Neural crest cell (in vitro differentiated cells): Measurements from ENCODE around the gene TRAF1. TPM values are rescaled to one million over a fixed set of nuclear protein-coding genes. Genes with fewer than 3 reads are reported as not detected.

Source experiments
- DNase-seq: peaks from one replicate; pipeline ENCODE4 v3.0.0; 2021; ENCODE audit warnings: low read depth, mixed read lengths, low spot score
- H3K27ac Mint-ChIP-seq: one replicate; pipeline ENCODE4 v1.8.0; 2021; ENCODE audit warnings: mild to moderate bottlenecking, mixed read lengths; ENCODE audit not compliant: unreplicated experiment
- H3K27me3 Mint-ChIP-seq: 2 replicates; pipeline ENCODE4 v1.8.0; 2021; ENCODE audit warnings: low read depth, mild to moderate bottlenecking, mixed read lengths
- H3K36me3 Mint-ChIP-seq: 2 replicates; pipeline ENCODE4 v1.8.0; 2021; ENCODE audit warnings: low read depth, mild to moderate bottlenecking, mixed read lengths
- H3K4me1 Mint-ChIP-seq: 2 replicates; pipeline ENCODE4 v1.8.0; 2021; ENCODE audit warnings: mixed read lengths
- H3K4me3 Mint-ChIP-seq: one replicate; pipeline ENCODE4 v1.8.0; 2021; ENCODE audit warnings: mild to moderate bottlenecking, mixed read lengths
- H3K9me3 Mint-ChIP-seq: 2 replicates; pipeline ENCODE4 v1.8.0; 2021; ENCODE audit warnings: mixed read lengths
- total RNA-seq: library from RNA; stranded (reverse); gene quantifications from 2 replicates; pipeline ENCODE4 v1.2.1, GENCODE V29; 2021
- TF ChIP-seq, protein P1 (sequence below): fragments of 200-600 bp; sonication (generic); conservative IDR thresholded peaks from 2 replicates; pipeline ENCODE4 v1.5.0; 2021; ENCODE audit warnings: antibody characterized with exemption, mild to moderate bottlenecking

Gene TRAF1
- total RNA-seq, 1 donor from 2014 or later = 3.8 TPM

DNA sequence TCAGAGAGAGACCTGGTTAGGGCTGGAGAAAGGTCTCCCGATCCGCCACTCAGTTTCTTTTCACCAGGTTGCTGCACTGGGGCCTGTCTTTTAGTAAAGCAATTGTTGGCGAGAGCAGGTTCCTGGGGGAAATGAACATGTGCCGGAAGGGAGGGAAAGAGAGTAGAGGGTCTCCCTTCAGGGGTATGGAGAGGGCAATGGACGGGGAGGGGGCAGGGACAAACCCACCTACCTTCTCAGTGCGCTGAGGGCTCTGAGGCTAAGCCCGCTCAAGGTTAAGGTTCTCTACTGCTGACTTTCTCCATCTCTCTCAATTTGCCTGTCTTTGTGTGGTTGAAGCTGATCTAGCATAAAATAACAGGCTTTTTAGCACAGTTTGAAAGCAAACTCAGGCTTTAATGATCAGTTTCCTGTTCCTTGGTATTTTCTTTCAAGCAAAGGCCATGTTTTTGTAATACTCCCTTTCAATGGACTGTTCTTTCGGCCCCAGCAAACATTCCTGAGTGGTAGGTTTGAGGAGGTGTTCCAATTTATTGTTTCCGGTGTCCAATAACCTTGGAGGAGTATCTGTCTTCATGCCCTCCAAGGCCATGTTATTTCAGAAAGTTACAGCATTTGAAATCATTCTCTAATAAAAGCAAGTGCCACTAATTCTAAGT lies 25.5 kb upstream of the TRAF1 start:
- TF ChIP-seq, protein P1, sequence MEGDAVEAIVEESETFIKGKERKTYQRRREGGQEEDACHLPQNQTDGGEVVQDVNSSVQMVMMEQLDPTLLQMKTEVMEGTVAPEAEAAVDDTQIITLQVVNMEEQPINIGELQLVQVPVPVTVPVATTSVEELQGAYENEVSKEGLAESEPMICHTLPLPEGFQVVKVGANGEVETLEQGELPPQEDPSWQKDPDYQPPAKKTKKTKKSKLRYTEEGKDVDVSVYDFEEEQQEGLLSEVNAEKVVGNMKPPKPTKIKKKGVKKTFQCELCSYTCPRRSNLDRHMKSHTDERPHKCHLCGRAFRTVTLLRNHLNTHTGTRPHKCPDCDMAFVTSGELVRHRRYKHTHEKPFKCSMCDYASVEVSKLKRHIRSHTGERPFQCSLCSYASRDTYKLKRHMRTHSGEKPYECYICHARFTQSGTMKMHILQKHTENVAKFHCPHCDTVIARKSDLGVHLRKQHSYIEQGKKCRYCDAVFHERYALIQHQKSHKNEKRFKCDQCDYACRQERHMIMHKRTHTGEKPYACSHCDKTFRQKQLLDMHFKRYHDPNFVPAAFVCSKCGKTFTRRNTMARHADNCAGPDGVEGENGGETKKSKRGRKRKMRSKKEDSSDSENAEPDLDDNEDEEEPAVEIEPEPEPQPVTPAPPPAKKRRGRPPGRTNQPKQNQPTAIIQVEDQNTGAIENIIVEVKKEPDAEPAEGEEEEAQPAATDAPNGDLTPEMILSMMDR = no peak
- no peak for DNase-seq
- no peak overlapping the region for H3K4me3 Mint-ChIP-seq
- H3K36me3 Mint-ChIP-seq = peaks cover 2% of the 10 kb centered on the region
- H3K27ac Mint-ChIP-seq = peak overlapping the region; percentile 64
- no peaks in the 10 kb centered on the region for H3K9me3 Mint-ChIP-seq
- H3K27me3 Mint-ChIP-seq = no peaks in the 10 kb centered on the region
- H3K4me1 Mint-ChIP-seq = peaks cover 14% of the 10 kb centered on the region

DNA sequence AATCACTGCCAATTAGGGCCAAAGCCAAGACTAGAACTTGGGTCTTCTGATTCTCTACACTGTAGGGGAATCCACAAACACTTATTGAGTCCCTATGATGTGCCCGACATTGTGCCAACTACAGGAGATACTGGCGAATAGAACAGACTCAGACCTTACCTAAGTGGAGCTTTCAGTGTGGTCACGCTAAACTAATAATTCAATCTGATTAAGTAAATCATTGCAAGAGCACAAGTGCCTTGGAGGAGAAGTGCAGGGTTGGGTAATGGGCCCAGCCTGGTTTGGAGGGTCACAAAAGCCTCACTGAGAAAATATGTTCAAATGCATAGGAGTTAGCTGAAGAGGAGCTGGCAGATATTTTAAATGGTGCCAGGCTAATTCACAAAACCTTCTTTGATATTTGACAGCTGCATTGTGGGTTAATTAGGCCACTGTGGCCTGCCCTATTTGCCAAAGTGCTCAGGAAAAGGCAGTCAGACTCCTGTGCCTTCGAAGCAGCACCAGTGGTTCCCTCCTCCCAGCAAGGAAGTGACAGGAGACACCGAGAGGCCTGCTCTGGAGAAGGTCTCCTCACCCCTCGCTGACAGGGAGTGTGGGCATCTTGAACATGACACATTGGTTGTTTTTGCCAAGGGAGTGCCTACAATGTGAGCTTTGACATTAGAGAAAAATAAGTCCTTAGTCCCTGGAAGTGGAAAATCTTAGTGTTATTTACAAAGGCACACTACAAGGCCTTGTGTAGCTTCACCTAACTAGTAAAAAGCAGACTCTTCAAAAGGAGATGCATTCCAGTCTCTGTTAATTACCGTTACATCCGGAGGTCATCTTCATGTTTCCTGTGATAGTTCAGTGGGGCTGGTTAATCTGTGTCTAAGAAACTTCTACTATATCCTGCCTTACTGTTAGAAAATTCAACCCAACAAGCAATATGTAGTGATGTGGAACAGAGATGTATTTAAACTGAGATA lies 24.1 kb upstream of the TRAF1 start:
- Mint-ChIP-seq H3K27ac (peak overlapping the region; percentile 40), H3K9me3 (no peaks in the 10 kb centered on the region), H3K36me3 (no peaks in the 10 kb centered on the region), H3K4me3 (no peak overlapping the region), H3K4me1 (peaks cover 14% of the 10 kb centered on the region), H3K27me3 (no peaks in the 10 kb centered on the region)
- DNase-seq = no peak
- TF ChIP-seq, protein P1 = no peak

DNA sequence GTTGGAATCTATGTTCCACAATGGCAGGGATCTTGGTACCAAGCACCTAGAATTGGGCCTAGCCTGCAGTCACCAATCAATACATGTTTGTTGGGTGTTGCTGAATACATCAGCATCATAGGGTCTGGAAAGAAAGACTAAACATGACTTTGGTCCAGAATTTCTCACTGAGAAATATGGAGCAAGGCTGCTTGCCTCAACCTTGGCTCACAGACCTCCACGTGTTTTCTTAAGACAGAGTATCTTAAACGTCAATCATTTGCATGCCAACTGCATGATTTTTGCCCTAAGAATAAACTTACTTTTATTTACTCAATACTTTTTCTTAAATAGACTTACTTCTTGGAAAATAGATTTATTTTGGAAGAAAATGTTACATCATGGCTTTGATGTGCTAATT lies 22.7 kb upstream of the TRAF1 start:
- Mint-ChIP-seq H3K4me1 (peaks cover 23% of the 10 kb centered on the region), H3K27ac (no peak overlapping the region), H3K36me3 (no peaks in the 10 kb centered on the region), H3K4me3 (no peak overlapping the region), H3K27me3 (no peaks in the 10 kb centered on the region), H3K9me3 (no peaks in the 10 kb centered on the region)
- DNase-seq = no peak
- TF ChIP-seq, protein P1 = no peak

DNA sequence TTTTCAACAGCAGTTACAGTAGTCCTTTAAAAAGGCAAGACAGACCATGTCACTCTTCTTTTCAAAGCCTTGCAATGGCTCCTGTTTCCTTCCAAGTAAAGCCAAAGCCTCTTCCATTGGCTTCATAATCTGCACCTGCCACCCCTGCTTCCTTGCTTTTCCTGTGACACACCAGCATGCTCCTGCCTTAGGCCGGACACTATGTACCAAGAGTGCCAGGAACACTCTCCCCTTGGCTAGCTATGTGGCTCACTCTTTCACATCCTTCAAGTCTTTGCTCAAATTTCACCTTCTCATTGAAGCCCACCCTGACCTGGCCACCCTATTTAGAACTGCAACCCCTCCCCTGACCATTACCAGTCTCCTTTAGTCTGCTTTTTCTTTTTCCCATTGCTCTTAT lies 22.2 kb upstream of the TRAF1 start:
- no peaks in the 10 kb centered on the region for H3K36me3 Mint-ChIP-seq
- H3K4me3 Mint-ChIP-seq = no peak overlapping the region
- H3K9me3 Mint-ChIP-seq = no peaks in the 10 kb centered on the region
- H3K4me1 Mint-ChIP-seq = peaks cover 23% of the 10 kb centered on the region
- no peaks in the 10 kb centered on the region for H3K27me3 Mint-ChIP-seq
- DNase-seq = no peak
- TF ChIP-seq, protein P1 = no peak
- H3K27ac Mint-ChIP-seq = no peak overlapping the region

DNA sequence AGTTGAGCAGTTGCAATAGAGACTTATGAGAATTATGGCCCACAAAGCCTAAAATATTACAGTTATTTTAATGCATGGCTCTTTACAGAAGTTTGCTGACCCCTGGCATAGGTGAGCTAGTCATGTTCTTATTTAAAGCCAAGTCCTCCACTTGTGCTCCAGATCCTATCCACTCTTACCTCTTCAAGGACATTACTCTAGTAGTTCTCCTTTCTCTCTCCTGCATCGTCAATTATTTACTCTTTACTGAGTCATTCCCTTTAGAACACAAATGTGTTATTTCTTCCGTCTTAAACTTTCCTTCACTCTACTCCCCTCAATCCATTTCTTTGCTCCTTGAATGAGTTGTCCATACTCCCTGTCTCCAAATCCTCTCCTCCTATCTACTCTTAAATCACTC lies 20.6 kb upstream of the TRAF1 start:
- H3K27ac Mint-ChIP-seq = no peak overlapping the region
- H3K4me1 Mint-ChIP-seq = peaks cover 27% of the 10 kb centered on the region
- DNase-seq = no peak
- TF ChIP-seq, protein P1 = no peak
- no peaks in the 10 kb centered on the region for H3K9me3 Mint-ChIP-seq
- no peak overlapping the region for H3K4me3 Mint-ChIP-seq
- H3K27me3 Mint-ChIP-seq = no peaks in the 10 kb centered on the region
- no peaks in the 10 kb centered on the region for H3K36me3 Mint-ChIP-seq
